MCF 10A (cell line): ENCODE data around the gene R3HDM4. TPM values are rescaled to one million over a fixed set of nuclear protein-coding genes. Genes with fewer than 3 reads are reported as not detected.
"Not testable (repeated sequence)": the region's sequence is repeated elsewhere in the genome, so short reads cannot be mapped to it uniquely, and the experiment has no call there.

ENCODE experiments used
- BruUV-seq: library from RNA; stranded (reverse); fragments of 400-500 nt; replicated peaks from 2 replicates; lab custom pipeline; 2021; lab: Mats Ljungman, UMichigan
- CTCF ChIA-PET: fragments of 300-600 bp; sonication (Branson Sonifier 250); formaldehyde crosslinking; extraction: SDS; loops from one replicate; lab custom pipeline; 2021; ENCODE audit warnings: antibody characterized with exemption, inconsistent platforms; lab: Yijun Ruan, JAX
- POLR2A ChIA-PET: fragments of 300-600, 350-650 bp; sonication (Branson Sonifier 250); formaldehyde crosslinking; extraction: SDS; loops from one replicate; lab custom pipeline; 2020; ENCODE audit warnings: antibody characterized with exemption, inconsistent platforms; lab: Yijun Ruan, JAX
- DNase-seq: peaks from one replicate; pipeline ENCODE4 v3.0.0-alpha.2; 2018; ENCODE audit not compliant: unreplicated experiment
- H3K27ac Mint-ChIP-seq: one replicate; pipeline ENCODE4 v1.8.0; 2022; ENCODE audit warnings: mild to moderate bottlenecking, low read depth, mixed read lengths; ENCODE audit not compliant: unreplicated experiment
- H3K27me3 Mint-ChIP-seq: one replicate; pipeline ENCODE4 v1.8.0; 2022; ENCODE audit warnings: mixed read lengths; ENCODE audit not compliant: insufficient read depth, unreplicated experiment
- H3K36me3 Mint-ChIP-seq: one replicate; pipeline ENCODE4 v1.8.0; 2022; ENCODE audit warnings: mild to moderate bottlenecking, moderate library complexity, mixed read lengths; ENCODE audit not compliant: insufficient read depth, unreplicated experiment
- H3K4me1 Mint-ChIP-seq: one replicate; pipeline ENCODE4 v1.8.0; 2022; ENCODE audit warnings: mixed read lengths; ENCODE audit not compliant: insufficient read depth, unreplicated experiment
- H3K4me3 Mint-ChIP-seq: one replicate; pipeline ENCODE4 v1.8.0; 2022; ENCODE audit warnings: mild to moderate bottlenecking, moderate library complexity, mixed read lengths; ENCODE audit not compliant: unreplicated experiment
- H3K9me3 Mint-ChIP-seq: one replicate; pipeline ENCODE4 v1.8.0; 2022; ENCODE audit warnings: mixed read lengths; ENCODE audit not compliant: unreplicated experiment
- CTCF ChIP-seq: fragments of 200-600 bp; IDR thresholded peaks from one replicate; pipeline ENCODE4 v1.8.0; 2022; ENCODE audit warnings: antibody characterized with exemption, mild to moderate bottlenecking; ENCODE audit not compliant: unreplicated experiment
- intact Hi-C: fragments of 100-400 bp; cut with micrococcal nuclease; formaldehyde crosslinking; loops from 2 replicates; pipeline ENCODE4 v1.14.1; 2022
- total RNA-seq: library from RNA; stranded (reverse); gene quantifications from 2 replicates; pipeline ENCODE4 v1.2.3, GENCODE V29; 2022

The R3HDM4 gene
- total RNA-seq, 1 experiment from 2014 or later, result 73.6 TPM

- Mint-ChIP-seq H3K9me3 (no peaks in the 10 kb centered on the region), H3K27ac (peak overlapping the region; percentile 100), H3K4me3 (peak overlapping the region; percentile 82), H3K27me3 (no peaks in the 10 kb centered on the region), H3K36me3 (peaks cover 23% of the 10 kb centered on the region), H3K4me1 (peaks cover 7% of the 10 kb centered on the region)
- no peak for TF ChIP-seq CTCF
- BruUV-seq, result no TSS peak
- intact Hi-C loops, result no loop called here
- ChIA-PET CTCF (interaction anchor here (0.6 kb wide), 2 partner anchors 18 to 122 kb away, joined by 3 to 4 read pairs; no protein-coding TSS in a partner anchor), POLR2A (interaction anchor here (0.9 to 1.4 kb wide), 7 partner anchors 10 to 92 kb away, joined by 3 to 14 read pairs (median 5); partner anchors contain the start of gene WDR18)
- DNase-seq, result no peak
These were observed 20.7 kb downstream of the R3HDM4 start for GRCh38 chr19:892243-892893.

GRCh38 chr19:891421-892200 lies 21.4 kb downstream of the R3HDM4 start:
- BruUV-seq, CTCF ChIA-PET, H3K4me1 Mint-ChIP-seq, H3K9me3 Mint-ChIP-seq, H3K27ac Mint-ChIP-seq, H3K27me3 Mint-ChIP-seq, intact Hi-C loops, DNase-seq: not testable (repeated sequence)
- POLR2A ChIA-PET, result interaction anchor here (0.8 kb wide), 1 partner anchor 18 kb away, joined by 3 read pairs; no protein-coding TSS in a partner anchor
- Mint-ChIP-seq H3K36me3 (peaks cover 22% of the 10 kb centered on the region), H3K4me3 (peak overlapping the region; percentile 82)

GRCh38 chr19:890831-891230 lies 22.2 kb downstream of the R3HDM4 start:
- Mint-ChIP-seq H3K27me3 (no peaks in the 10 kb centered on the region), H3K9me3 (no peaks in the 10 kb centered on the region), H3K27ac (no peak overlapping the region), H3K4me3 (peak overlapping the region; percentile 82), H3K36me3 (peaks cover 27% of the 10 kb centered on the region), H3K4me1 (peaks cover 7% of the 10 kb centered on the region)
- no TSS peak for BruUV-seq
- no peak for DNase-seq
- intact Hi-C loops, result no loop called here
- TF ChIP-seq CTCF, result no peak
- POLR2A ChIA-PET, result interaction anchor here (0.6 to 0.8 kb wide), 2 partner anchors 17 to 291 kb away, joined by 3 read pairs; no protein-coding TSS in a partner anchor
- CTCF ChIA-PET, result no interaction called here

- ChIA-PET CTCF (no interaction called here), POLR2A (no interaction called here)
- H3K36me3 Mint-ChIP-seq, result peaks cover 35% of the 10 kb centered on the region
- H3K27ac Mint-ChIP-seq, result no peak overlapping the region
- no peaks in the 10 kb centered on the region for H3K27me3 Mint-ChIP-seq
- intact Hi-C loops, result no loop called here
- no TSS peak for BruUV-seq
- H3K4me1 Mint-ChIP-seq, result peaks cover 7% of the 10 kb centered on the region
- no peak for DNase-seq
- no peak overlapping the region for H3K4me3 Mint-ChIP-seq
- H3K9me3 Mint-ChIP-seq, result no peaks in the 10 kb centered on the region
- no peak for TF ChIP-seq CTCF
These were observed 23.2 kb downstream of the R3HDM4 start for GRCh38 chr19:889662-890295.
